ENCODE measurements around the gene AOAH.
A peak's percentile ranks its signal among the peaks of the same experiment; 100 is the strongest.
"Not testable (repeated sequence)": the region's sequence is repeated elsewhere in the genome, so short reads cannot be mapped to it uniquely, and the experiment has no call there.

The AOAH gene

DNA sequence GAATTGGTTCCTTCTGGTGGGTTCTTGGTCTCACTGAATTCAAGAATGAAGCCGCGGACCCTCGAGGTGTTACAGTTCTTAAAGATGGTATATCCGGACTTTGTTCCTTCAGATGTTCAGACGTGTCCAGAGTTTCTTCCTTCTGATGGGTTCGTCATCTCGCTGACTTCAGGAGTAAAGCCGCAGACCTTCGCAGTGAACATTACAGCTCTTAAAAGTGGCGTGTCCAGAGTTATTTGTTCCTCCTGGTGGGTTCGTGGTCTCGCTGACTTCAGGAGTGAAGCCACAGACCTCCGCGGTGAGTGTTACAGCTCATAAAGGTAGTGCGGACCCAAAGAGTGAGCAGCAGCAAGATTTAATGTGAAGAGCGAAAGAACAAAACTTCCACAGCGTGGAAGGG, 220.1 kb downstream of the AOAH start:
- DNase-seq = not testable (repeated sequence)

DNA sequence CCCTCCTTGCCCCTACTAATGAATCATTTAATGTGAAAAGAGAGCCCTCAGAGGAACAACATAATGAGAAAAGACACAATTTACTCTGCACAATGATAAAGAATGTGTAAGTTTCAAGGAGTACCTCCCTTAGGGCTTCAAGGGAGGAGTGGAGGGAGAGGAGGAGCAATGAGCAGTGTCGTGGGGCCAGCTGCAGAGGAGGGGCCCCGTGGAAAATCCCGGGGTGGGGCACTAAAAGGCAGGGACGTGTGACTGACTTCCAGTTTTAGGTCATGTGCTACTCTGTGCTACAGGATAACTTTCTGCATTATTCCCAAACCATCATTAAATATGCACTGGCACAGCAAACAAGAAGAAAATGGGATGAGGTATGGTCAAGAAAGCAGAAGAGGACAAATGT, 226.5 kb downstream of the AOAH start:
- no peak for DNase-seq

DNA sequence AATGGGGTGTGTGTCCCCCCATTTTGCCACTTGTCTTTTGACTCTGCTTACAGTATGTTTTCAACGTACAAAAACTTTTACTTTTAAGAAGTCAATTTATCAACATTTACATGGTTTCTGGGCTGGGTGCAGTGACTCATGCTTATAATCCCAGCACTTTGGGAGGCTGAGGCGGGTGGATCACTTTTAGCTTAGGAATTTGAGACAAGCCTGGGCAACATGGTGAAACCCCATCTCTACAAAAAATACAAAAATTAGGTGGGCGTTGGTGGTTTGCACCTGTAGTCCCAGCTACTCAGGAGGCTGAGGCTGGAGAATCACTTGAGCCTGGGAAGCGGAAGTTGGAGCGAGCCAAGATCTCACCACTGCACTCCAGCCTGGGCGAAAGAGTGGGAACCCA, 227.1 kb downstream of the AOAH start:
- not testable (repeated sequence) for DNase-seq

DNA sequence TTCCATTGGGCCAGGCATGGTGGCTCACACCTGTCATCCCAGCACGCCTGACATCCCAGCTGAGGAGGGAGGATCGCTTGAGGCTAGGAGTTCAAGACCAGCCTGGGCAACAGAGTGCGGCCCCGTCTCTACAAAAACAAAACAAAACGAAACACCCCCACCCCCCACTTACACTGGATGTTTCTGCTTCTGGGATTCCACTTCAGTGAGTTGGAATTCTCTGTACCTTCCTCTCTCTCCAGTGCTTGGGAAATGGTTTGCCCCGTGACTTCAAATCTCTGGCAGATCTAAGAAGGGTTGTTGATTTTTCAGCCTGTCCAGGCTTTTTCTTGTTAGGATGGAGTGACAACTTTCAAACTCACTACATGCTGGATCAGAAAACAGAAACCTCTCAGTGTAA, 227.7 kb downstream of the AOAH start:
- no peak for DNase-seq

DNA sequence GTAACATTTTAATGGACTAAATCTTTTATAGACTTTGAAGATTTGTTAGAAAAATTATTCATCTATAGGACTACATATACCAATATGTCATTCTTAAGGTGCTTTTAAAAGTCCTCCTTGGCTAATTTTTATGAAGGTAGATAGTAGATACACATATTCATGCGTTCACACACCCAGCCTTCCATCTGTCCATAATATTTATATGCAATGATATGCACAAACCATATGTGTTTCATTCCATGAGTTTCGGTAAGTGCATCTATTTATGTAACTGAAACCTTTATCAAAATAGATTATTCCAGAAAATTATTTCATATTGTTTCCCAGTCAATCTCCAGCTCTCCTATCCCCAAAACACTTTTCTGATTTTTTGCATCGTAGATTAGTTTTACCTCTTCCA, 233.0 kb downstream of the AOAH start:
- no peak for DNase-seq

DNA sequence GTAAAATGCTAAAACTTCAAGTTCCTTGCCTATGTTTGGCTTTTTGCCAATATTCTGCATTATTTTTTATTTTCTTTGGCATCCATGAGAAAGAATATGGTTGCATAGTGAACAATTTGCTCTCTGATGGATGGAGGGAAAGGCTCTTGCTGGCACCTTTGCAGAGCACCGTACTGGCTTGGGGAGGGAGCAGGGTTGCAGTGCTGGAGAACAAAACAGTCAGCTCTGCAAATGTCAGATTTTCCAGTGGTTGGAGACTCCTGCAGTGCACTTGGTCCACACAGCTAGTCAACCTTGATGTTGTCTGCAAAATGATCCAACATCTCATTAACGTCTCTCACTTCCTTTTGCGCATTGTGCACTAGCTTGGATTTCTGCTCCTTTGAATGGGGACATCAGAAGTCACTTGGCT, 233.9 kb downstream of the AOAH start:
- no peak for DNase-seq

DNA sequence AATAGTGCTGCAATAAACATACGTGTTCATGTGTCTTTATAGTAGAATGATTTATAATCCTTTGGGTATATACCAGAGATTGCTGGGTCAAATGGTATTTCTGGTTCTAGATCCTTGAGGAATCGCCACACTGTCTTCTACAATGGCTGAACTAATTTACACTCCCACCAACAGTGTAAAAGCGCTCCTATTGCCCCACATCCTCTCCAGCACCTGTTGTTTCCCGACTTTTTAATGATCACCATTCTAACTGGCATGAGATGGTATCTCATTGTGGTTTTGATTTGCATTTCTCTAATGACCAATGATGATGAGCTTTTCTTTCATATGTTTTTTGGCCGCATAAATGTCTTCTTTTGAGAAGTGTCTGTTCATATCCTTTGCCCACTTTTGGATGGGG, 235.6 kb downstream of the AOAH start:
- not testable (repeated sequence) for DNase-seq

DNA sequence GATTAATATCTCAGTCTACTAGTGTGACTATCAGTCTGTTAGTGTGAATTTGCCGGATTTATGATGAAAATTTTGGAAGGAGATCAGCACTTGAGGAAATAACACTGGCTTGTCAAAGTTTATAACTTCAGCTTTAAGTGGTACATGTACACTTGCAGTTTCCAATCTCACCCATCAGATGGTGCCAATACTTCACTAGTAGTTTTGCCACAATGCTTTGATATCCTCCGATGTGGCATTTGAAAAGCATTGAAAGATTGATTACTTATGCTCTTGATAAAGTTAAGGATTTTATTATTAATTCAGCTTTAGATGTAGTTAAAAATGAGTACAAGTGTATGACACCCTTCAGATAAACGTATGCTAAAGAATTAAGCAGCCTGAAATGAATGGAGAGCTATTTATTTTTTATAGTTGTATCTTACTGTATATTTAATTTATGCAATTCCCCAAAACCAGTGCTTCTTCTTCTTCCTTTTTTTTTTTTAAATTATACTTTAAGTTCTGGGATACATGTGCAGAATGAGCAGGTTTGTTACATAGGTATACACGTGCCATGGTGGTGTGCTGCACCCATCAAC, 236.4 kb downstream of the AOAH start:
- DNase-seq = peak; percentile 46

DNA sequence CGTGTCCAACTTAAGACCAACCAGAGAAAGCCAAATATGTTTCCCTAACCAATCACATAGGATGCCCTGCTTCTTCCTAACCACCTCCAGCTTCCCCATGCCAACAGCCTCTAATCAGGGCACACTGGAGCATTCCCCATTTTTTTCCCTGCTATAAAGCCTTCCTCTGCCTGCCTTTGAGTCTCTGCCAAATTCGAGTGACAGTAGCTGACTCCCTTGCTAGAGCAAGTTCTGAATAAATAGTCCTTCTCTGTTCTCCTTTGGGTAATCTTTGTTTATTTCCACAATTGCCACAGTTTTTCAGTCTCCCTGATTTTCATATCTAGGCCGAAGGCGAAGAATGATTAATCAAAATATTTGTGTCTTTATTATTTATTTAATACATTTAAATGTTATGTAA, 238.0 kb downstream of the AOAH start:
- no peak for DNase-seq

DNA sequence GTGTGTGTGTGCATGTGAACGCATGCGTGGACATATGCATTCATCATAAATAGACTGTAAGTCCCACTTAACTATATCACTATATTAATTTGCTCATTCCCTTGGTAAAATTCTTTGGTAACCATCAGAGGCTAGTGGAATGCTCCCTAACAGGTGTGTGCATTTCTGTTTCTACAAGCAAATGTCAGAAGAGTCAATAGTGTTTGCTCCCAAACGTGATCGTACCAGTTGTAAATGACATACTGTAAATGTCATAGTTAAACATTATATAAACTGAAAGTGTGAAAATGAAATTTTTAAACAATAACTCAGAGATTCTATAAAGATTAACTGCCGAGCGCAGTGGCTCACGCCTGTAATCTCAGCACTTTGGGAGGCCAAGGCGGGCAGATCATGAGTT, 240.0 kb downstream of the AOAH start:
- DNase-seq = no peak

DNA sequence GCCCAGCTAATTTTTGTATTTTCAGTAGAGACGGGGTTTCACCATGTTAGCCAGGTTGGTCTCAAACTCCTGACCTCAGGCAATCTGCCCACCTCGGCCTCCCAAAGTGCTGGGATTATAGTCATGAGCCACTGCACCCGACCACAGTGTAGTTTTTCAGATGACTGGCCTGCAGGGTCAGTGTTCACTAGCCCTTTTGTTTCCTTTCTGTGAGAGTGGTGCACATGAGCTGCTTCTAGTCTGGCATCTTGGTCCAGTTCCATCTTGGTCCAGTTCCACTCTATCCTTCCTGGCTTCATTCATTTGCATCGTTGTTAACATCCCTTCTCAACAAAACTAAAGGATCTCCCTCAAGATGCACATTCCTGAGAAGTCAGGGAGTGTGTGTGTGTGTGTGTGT, 240.4 kb downstream of the AOAH start:
- not testable (repeated sequence) for DNase-seq

DNA sequence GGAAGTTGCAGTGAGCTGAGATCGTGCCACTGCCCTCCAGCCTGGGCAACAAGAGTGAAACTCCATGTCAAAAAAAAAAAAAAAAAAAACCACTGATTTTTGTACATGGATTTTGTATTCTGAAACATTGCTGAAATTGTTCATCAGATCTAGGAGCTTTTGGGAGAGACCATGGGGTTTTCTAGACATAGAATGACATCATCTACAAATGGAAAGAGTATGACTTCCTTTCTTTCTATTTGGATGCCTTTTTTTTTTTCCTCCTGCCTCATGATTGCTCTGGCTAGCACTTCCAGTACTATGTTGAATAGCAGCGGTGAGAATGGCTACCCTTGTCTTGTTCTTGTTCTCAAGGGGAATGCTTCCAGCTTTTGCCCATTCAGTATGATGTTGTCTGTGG, 245.5 kb downstream of the AOAH start:
- DNase-seq = no peak

DNA sequence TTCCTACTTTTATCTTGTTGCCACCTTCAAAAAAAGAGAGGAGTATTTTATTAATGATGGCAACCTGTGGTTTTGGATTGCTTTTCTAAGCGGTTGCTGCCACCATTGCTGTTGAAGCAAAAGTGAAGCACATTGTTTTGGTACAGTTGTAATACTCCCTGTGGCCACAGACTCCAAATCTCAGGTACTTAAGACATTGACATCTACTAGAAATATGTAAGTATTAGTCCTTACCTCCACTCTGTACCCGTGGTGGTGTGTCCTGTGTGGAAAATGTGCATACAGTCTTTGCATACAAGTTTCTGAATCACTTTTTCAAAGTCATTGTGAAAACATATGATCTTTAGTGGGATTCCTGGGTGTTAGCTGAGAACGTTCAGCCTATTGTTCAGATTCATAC, 248.9 kb downstream of the AOAH start:
- no peak for DNase-seq

DNA sequence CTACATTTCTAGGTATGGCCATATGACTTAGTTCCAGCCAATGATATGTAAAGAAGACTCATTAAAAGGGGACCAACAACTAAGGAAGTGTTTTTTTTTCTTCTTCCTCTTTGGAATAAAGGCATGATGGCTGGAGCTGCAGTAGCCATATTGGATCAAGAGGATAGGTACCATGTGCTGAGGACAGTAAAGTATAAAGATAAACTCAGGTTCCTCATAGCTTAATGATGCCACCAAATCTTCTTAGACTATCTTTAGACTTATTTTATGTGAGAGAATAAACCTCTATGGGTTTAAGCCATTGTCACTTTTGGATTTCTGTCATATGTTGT, 249.3 kb downstream of the AOAH start:
- no peak for DNase-seq

DNA sequence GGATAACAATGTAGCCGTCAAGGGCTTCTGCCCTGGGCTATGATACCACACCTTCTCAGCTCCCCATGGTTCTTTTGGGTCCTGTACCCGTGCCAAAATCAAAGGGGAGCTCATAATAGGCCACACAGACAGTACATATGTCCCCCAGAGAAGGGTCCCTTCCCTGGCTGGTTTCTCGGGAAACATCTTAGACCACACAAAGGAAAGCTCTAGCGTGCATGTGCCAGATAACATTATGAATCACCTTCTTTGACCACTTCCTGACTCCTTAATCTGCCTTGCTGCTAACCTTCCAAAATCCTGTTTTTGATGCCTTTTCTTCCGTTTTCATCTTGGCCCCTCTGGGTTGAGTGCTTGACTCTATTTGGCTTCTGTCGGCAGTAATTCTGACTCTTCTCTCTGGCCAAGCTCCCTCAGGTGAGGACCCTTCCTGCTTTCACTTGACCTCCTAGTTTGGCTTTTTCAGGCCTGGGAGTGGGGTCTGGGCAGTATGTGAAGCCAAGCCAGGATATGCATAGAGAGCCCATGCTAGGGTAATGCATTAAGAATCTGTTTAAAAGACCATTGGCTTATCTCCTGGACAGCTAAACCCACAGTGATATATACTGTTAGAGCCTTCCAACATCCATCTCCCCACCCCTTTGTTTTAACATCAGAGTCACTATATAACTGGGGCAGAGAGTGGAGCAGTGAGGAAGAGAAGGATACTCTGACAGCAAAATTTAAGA, 249.8 kb downstream of the AOAH start:
- peak; percentile 24 for DNase-seq

DNA sequence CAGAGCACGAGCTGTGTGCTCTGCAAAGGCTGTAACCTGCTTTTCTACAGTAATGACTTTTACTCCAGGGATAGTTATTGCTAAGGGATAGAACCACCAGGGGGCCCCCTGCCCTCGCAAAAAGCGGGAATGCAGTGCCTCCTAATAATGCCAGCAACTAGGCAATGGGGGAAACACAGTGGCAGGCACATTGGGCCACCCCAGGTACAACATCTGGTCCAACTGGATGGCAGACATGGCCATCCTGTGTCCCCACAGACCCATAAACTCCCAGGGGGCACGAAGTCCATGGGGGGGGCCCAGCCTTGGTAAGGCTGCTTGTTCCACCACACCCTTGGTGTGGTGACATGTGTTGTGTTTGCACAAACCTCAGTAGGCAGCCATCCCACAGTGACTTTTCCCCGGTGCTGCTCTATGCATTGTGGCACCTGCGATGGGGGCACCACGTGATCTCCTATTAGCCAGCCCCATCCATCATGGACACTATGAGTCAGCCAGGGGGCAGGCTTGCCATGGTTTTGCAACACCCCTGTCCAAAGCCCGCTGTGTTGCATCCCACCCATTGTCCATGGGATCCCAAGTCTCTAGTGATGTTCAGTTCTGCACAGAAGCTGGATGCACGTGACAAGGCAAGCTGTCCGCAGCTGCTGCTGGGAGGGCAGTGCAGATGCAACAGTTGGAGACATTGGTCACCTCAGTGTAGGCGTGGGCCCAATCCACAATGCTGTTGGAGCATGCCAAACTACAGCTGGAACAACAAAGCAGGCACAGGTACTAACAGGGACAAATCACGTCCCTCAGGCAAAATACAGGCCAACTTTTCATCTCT, 250.6 kb downstream of the AOAH start:
- DNase-seq = peak; percentile 9

DNA sequence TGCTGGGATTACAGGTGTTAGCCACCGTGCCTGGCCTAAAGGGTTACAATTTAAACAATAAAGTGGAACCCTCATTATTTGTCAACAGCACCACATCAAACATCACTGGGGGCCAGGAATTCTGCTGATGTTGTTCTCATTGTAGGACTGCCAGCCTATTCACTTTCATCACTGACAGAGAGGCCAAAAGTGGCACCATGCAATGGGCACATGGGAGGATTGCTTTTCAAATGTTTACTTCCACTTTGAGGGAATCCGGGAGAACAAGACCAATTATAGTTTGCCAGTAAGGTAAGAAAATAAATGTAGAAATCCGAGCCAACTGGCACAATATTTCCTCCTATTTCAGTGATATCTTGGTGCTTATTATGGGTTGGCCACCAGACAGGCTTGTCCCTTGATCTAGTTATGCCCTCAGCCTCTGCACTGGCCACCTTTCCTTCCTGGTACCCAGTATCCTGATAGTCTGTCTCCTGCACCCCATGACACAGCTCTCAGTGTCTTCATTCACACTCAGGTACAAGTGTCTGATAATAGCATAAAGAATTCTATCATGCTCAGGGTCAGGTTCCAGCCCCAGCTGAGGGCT, 252.1 kb downstream of the AOAH start:
- no peak for DNase-seq

DNA sequence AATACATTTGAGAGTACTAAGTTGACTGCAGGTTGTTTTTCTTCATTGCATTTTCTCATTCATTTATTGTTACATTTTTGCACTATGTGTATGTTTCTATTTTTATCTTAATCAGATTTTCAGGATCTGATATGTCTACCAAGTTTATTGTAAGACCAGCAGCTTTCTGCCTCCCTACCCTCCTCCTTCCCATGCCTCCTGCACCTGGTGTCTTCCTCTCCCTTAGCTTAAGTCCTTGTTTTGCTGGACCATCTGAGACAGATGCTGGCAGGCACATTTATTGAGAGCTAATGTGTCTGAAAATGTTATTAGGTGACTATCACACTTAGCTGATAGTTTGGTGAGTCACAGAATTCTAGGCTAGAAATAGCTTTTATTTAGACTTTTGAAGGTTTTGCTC, 255.1 kb downstream of the AOAH start:
- DNase-seq = no peak

DNA sequence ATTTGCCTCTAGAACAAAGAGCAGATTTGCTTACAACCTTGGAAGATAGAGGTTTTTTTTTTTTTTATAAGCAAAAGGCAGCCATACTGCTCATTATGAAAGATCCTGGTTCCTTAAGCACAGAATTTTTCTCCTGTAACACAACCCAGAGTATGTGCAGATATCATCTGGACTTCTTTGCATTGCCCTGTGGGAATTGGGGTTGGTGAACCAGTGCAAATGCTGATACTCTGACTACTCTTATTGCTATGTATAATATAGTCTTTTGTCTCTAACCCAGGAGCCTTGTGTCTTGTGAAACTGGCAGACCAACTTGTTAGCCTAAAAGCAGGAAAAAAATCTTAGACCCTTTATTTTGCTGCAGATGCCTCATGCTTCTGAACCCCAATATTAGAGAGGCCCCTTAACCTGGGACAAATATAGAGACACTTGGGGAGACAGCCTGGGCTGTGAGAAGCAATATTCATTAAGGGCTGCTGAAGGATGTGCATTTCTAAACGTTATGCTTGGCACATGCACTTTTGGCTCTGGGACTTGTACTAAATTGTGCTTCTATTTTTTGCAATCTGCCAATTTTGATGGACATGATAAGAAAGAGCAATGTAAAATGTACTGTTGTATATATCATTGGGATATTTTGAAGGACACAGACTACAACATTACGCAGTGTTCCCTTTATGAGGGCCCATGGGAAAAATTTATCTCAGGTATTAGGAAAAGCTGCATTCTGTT, 255.8 kb downstream of the AOAH start:
- DNase-seq = peak; percentile 60

DNA sequence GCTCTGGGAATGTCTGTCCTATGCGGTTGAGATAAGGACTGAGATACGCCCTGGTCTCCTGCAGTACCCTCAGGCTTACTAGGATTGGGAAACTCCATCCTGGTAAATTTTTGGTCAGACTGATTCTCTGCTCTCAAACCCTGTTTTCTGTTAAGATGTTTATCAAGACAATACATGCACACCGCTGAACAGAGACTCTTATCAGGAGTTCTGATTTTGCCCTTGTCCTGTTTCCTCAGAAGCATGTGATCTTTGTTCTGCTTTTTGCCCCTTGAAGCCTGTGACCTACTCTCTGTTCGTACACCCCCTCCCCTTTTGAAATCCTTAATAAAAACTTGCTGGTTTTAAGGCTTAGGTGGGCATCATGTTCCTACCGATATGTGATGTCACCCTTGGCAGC, 258.3 kb downstream of the AOAH start:
- not testable (repeated sequence) for DNase-seq

DNA sequence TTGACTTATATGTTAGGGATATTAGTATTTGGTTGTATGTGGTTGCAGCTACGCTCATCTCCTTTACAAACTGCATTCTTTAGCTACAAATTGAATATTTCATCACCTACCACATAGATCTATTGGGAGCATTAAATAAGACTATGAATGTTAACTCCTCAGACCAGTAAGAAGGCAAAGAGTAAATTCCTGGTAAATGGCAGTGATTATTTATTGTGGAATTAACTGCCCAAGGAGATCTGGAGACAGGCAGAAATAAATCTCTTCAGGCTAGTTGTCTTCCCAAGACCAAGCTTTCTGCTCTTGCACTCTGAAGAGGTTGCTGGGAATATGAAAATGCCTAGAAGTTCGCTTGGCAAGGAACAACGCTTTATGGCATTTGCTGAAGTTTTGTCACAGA, 260.0 kb downstream of the AOAH start:
- peak; percentile 30 for DNase-seq
